Stimulated activated CD4-positive, alpha-beta T cell treated with anti-CD3 and anti-CD28 coated beads, Interleukin-1b, Interleukin-23, amount 100 ng/mL, for 4 hours (primary cell): ENCODE data around the gene SAPCD1.

Source experiments
- DNase-seq, 2 donors: peaks; one replicate each; pipeline ENCODE4 v3.0.0-alpha.2; 2020; ENCODE audit warnings: low read depth in 2 of 2

SAPCD1 gene

GRCh38 chr6:31729515-31729978 is 32.9 kb upstream of the SAPCD1 start:
- DNase-seq = peak; percentile 70 to 72

- peak; percentile 50 to 58 for DNase-seq
Observed at GRCh38 chr6:31729979-31730630, 32.4 kb upstream of the SAPCD1 start.

GRCh38 chr6:31730631-31731086 is 31.8 kb upstream of the SAPCD1 start:
- no peak for DNase-seq

- no peak for DNase-seq
Observed at GRCh38 chr6:31732029-31732428, 30.4 kb upstream of the SAPCD1 start.

GRCh38 chr6:31733734-31734133 is 28.7 kb upstream of the SAPCD1 start:
- DNase-seq = no peak

GRCh38 chr6:31734247-31734820 is 28.1 kb upstream of the SAPCD1 start:
- DNase-seq = no peak

GRCh38 chr6:31734821-31735406 is 27.5 kb upstream of the SAPCD1 start:
- DNase-seq = peak in 1 of 2 donors; percentile 20

GRCh38 chr6:31736021-31736767 is 26.3 kb upstream of the SAPCD1 start, which contains the start of gene CLIC1:
TSS of gene CLIC1 (minus strand) at chr6:31736530. CDS start at chr6:31736300, 230 bp downstream.
- peak; percentile 62 to 73 for DNase-seq

GRCh38 chr6:31736768-31737314 is 25.6 kb upstream of the SAPCD1 start:
- no peak for DNase-seq

- no peak for DNase-seq
Observed at GRCh38 chr6:31737315-31737990, 25.0 kb upstream of the SAPCD1 start.

- peak; percentile 30 to 47 for DNase-seq
Observed at GRCh38 chr6:31737991-31738979, 24.2 kb upstream of the SAPCD1 start.

GRCh38 chr6:31739639-31740396 is 22.6 kb upstream of the SAPCD1 start, which contains the start of gene MSH5:
TSS of gene MSH5 (plus strand) at chr6:31740005. CDS start at chr6:31740467, 462 bp downstream.
- DNase-seq = peak; percentile 90 to 91

GRCh38 chr6:31740397-31741223 is 21.8 kb upstream of the SAPCD1 start:
- no peak for DNase-seq

- no peak for DNase-seq
Observed at GRCh38 chr6:31741815-31742214, 20.6 kb upstream of the SAPCD1 start.

GRCh38 chr6:31742894-31743293 is 19.6 kb upstream of the SAPCD1 start:
- DNase-seq = no peak

GRCh38 chr6:31744422-31744821 is 18.0 kb upstream of the SAPCD1 start:
- DNase-seq = no peak

GRCh38 chr6:31749301-31750036 is 13.0 kb upstream of the SAPCD1 start:
- DNase-seq = no peak
